HepG2 (cell line): ENCODE measurements around the gene FBLL1. TPM values are rescaled to one million over a fixed set of nuclear protein-coding genes. Genes with fewer than 3 reads are reported as not detected.

ENCODE experiments used
- ASH2L ChIP-seq: fragments of 300-600, 200-600 bp; sonication (generic); IDR thresholded peaks from 2 replicates; pipeline ENCODE4 v1.7.0; 2017; ENCODE audit warnings: low read depth, mild to moderate bottlenecking, moderate library complexity, mixed read lengths, low read length; ENCODE audit not compliant: insufficient read length
- BRCA1 ChIP-seq: sonication (generic); formaldehyde crosslinking; IDR thresholded peaks from 2 replicates; pipeline ENCODE4 v1.4.0; 2020; ENCODE audit warnings: missing genetic modification reagents
- BRD4 ChIP-seq: sonication (generic); formaldehyde crosslinking; IDR thresholded peaks from 2 replicates; pipeline ENCODE4 v1.4.0; 2020; ENCODE audit warnings: missing genetic modification reagents
- CSRNP1 ChIP-seq: sonication (generic); formaldehyde crosslinking; IDR thresholded peaks from 2 replicates; pipeline ENCODE4 v1.8.1; 2023; ENCODE audit warnings: mild to moderate bottlenecking, missing genetic modification reagents
- ELF3 ChIP-seq: IDR thresholded peaks from 2 replicates; pipeline ENCODE4 v1.6.1; 2016; ENCODE audit warnings: missing genetic modification reagents, missing compliant biosample characterization
- FOXC1 ChIP-seq: sonication (generic); formaldehyde crosslinking; IDR thresholded peaks from 2 replicates; pipeline ENCODE4 v1.8.0; 2022; ENCODE audit warnings: mild to moderate bottlenecking, missing genetic modification reagents, borderline replicate concordance
- ISX ChIP-seq: sonication (generic); formaldehyde crosslinking; conservative IDR thresholded peaks from 2 replicates; pipeline ENCODE4 v1.5.0; 2020; ENCODE audit warnings: missing genetic modification reagents
- MLXIP ChIP-seq: sonication (generic); formaldehyde crosslinking; IDR thresholded peaks from 2 replicates; pipeline ENCODE4 v1.9.0; 2021; ENCODE audit warnings: missing genetic modification reagents, borderline replicate concordance
- NCOA1 ChIP-seq: sonication (generic); formaldehyde crosslinking; IDR thresholded peaks from 2 replicates; pipeline ENCODE4 v1.9.0; 2021; ENCODE audit warnings: missing genetic modification reagents
- NR2F2 ChIP-seq: IDR thresholded peaks from 2 replicates; pipeline ENCODE4 v1.6.1; 2012; ENCODE audit warnings: low read depth, inconsistent platforms, borderline replicate concordance
- PHF21A ChIP-seq: sonication (generic); formaldehyde crosslinking; IDR thresholded peaks from 2 replicates; pipeline ENCODE4 v1.5.0; 2020; ENCODE audit warnings: mild to moderate bottlenecking, missing genetic modification reagents
- POLR2A ChIP-seq, 2 experiments: IDR thresholded peaks; 2 replicates each; pipeline ENCODE4 v1.6.1; 2011; ENCODE audit warnings: low read depth in 2 of 2, low read length in 2 of 2, mild to moderate bottlenecking in 1 of 2, moderate library complexity in 1 of 2; ENCODE audit not compliant: insufficient read depth in 1 of 2
- POLR2AphosphoS5 ChIP-seq: IDR thresholded peaks from 2 replicates; pipeline ENCODE4 v1.6.1; 2012; ENCODE audit warnings: low read depth, low read length
- PRPF4 ChIP-seq: fragments of 200-400 bp; formaldehyde crosslinking; IDR thresholded peaks from 2 replicates; pipeline ENCODE4 v1.6.1; 2016; ENCODE audit warnings: low read length, low read depth; ENCODE audit not compliant: poor library complexity, severe bottlenecking
- RBFOX2 ChIP-seq: fragments of 200-400 bp; formaldehyde crosslinking; IDR thresholded peaks from 2 replicates; pipeline ENCODE4 v1.6.1; 2017; ENCODE audit warnings: low read depth, mild to moderate bottlenecking, low read length
- ZNF20 ChIP-seq: sonication (generic); formaldehyde crosslinking; IDR thresholded peaks from 2 replicates; pipeline ENCODE4 v1.4.0; 2020; ENCODE audit warnings: mild to moderate bottlenecking, moderate library complexity, missing genetic modification reagents
- ZNF33B ChIP-seq: sonication (generic); formaldehyde crosslinking; IDR thresholded peaks from 2 replicates; pipeline ENCODE4 v1.5.1; 2020; ENCODE audit warnings: mild to moderate bottlenecking, missing genetic modification reagents
- ZNF7 ChIP-seq: IDR thresholded peaks from 2 replicates; pipeline ENCODE4 v1.6.1; 2016; ENCODE audit warnings: missing biosample characterization, missing genetic modification reagents
- ZNF724P ChIP-seq: sonication (generic); formaldehyde crosslinking; IDR thresholded peaks from 2 replicates; pipeline ENCODE4 v1.8.0; 2022; ENCODE audit warnings: missing genetic modification reagents, borderline replicate concordance
- ZSCAN9 ChIP-seq: IDR thresholded peaks from 2 replicates; pipeline ENCODE4 v1.6.1; 2016; ENCODE audit warnings: borderline replicate concordance
- polyA plus RNA-seq, 8 experiments: library from polyadenylated mRNA; depleted of rRNA in 3 of 8; stranded (reverse) in 7 of 8; unstranded in 1 of 8; fragments of >200 nt; fragmentation: Illumina TruSeq in 4 of 8; extraction: Trizol in 4 of 8; gene quantifications; 2 replicates each; pipeline versions ENCODE4 v1.2.1 to v1.2.3, GENCODE V29; 2011 to 2016; ENCODE audit warnings: low read depth in 4 of 8, missing spikeins in 1 of 8, mixed read lengths in 1 of 8; ENCODE audit not compliant: insufficient read depth in 1 of 8
- total RNA-seq, 5 experiments: library from RNA; depleted of rRNA; stranded (reverse); fragments of >200 nt; fragmentation: Illumina TruSeq; extraction: Trizol; gene quantifications; 2 replicates each; pipeline ENCODE4 v1.2.3, GENCODE V29; 2016; ENCODE audit warnings: low read depth in 1 of 5
- TF ChIP-seq, protein P1 (sequence below): sonication (generic); formaldehyde crosslinking; IDR thresholded peaks from 2 replicates; pipeline ENCODE4 v1.4.0; 2020; ENCODE audit warnings: missing genetic modification reagents
- TF ChIP-seq, protein P2 (sequence below): sonication (generic); formaldehyde crosslinking; IDR thresholded peaks from 2 replicates; pipeline ENCODE4 v1.9.0; 2022; ENCODE audit warnings: missing genetic modification reagents, mild to moderate bottlenecking, borderline replicate concordance

The FBLL1 gene
- total and polyA plus RNA-seq, 2 of the 13 experiments (the other 11 are each of a cell fraction or from before 2014, with no cell fraction given), result 0.17 to 0.18 TPM

DNA sequence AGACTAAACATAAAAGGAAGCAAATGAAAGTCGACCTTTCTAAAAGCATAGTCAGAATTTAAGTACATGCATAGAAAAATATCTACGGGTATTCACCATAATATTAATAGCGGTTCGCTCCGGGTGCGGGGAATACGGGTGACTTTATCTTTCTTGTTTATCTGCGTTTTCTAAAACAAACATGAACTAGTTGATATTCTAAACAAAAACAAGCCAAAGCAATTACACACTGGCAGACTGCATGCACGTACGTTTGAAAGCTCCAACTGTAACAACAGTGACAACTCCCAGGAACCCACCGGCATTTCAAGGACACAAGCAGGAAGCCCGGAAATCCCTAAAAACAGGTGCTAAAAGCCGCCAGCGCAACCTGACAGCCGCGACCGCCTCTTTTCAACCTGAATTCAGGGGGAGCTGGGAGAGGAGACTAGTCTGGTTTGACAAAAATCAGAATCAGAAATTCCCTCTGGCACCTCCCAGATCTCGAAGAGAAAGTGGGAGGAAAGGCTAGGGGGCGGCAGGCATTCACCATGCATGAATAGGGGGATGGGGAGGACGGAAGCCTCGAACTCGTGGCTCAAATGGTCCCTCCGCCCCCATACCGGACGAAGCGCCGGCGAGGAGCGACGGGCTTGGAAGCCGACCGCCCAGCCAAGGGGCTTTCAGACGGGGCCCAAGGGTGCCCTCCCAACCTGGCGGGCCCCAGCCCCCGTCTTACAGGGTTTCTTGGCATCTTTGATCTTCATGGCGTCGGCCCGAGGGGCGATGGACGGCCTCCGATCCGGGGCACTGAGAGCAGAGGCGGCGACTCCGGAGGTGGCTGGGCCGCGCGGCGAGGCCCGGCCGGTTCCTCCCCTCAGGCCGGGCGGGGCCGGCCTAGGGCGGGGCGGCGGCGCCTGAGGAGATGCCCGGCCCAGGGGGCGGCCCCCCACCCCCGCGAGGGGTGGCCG lies 49.7 kb downstream of the FBLL1 start, which contains the start of gene PANK3 (continued):
- TF ChIP-seq BRCA1 (CRISPR knock-in tag), result 0 out of 2 replicates have a peak, but pooled peaks have one; percentile 83
- TF ChIP-seq PRPF4, result no peak
- TF ChIP-seq CSRNP1 (CRISPR knock-in tag), result no peak
- 0 out of 2 replicates have a peak, but pooled peaks have one; percentile 37 for TF ChIP-seq ELF3 (CRISPR knock-in tag)
- no peak for TF ChIP-seq ZSCAN9 (CRISPR knock-in tag)
- no peak for TF ChIP-seq NCOA1 (CRISPR knock-in tag)
- peak; percentile 77; the same call in 1 of the 2 replicates for TF ChIP-seq ISX (CRISPR knock-in tag)
- TF ChIP-seq NR2F2, result no peak
- no peak for TF ChIP-seq ZNF7
- TF ChIP-seq ASH2L, result peak; percentile 59
- TF ChIP-seq, protein P1, sequence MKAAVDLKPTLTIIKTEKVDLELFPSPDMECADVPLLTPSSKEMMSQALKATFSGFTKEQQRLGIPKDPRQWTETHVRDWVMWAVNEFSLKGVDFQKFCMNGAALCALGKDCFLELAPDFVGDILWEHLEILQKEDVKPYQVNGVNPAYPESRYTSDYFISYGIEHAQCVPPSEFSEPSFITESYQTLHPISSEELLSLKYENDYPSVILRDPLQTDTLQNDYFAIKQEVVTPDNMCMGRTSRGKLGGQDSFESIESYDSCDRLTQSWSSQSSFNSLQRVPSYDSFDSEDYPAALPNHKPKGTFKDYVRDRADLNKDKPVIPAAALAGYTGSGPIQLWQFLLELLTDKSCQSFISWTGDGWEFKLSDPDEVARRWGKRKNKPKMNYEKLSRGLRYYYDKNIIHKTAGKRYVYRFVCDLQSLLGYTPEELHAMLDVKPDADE (CRISPR knock-in tag), result 0 out of 2 replicates have a peak, but pooled peaks have one; percentile 41
- 0 out of 2 replicates have a peak, but pooled peaks have one; percentile 17 for TF ChIP-seq ZNF33B
- peak in 1 of 2 experiments; percentile 45; a peak in 1 of 4 replicates for TF ChIP-seq POLR2A (IDR thresholded peaks at IDR 0.05; ENCODE audit: insufficient read depth in 1 of 2, low read depth in 2 of 2, low read length in 2 of 2)
- TF ChIP-seq ZNF20 (CRISPR knock-in tag), result 0 out of 2 replicates have a peak, but pooled peaks have one; percentile 55
- 0 out of 2 replicates have a peak, but pooled peaks have one; percentile 13 for TF ChIP-seq PHF21A (CRISPR knock-in tag)
- 0 out of 2 replicates have a peak, but pooled peaks have one; percentile 47 for TF ChIP-seq BRD4
- peak; percentile 1; the same call in 1 of the 2 replicates for TF ChIP-seq FOXC1 (CRISPR knock-in tag)
- TF ChIP-seq RBFOX2, result peak; percentile 87
- peak; percentile 40; the same call in 1 of the 2 replicates for TF ChIP-seq POLR2AphosphoS5
- TF ChIP-seq ZNF724P, result no peak
- 0 out of 2 replicates have a peak, but pooled peaks have one; percentile 23 for TF ChIP-seq MLXIP (CRISPR knock-in tag)
- TF ChIP-seq, protein P2, sequence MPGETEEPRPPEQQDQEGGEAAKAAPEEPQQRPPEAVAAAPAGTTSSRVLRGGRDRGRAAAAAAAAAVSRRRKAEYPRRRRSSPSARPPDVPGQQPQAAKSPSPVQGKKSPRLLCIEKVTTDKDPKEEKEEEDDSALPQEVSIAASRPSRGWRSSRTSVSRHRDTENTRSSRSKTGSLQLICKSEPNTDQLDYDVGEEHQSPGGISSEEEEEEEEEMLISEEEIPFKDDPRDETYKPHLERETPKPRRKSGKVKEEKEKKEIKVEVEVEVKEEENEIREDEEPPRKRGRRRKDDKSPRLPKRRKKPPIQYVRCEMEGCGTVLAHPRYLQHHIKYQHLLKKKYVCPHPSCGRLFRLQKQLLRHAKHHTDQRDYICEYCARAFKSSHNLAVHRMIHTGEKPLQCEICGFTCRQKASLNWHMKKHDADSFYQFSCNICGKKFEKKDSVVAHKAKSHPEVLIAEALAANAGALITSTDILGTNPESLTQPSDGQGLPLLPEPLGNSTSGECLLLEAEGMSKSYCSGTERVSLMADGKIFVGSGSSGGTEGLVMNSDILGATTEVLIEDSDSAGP (CRISPR knock-in tag), result no peak; the same call in 1 of the 2 replicates
